COR-L47 (cell line): ENCODE data around the gene PDE9A.
"Not testable (repeated sequence)": the region's sequence is repeated elsewhere in the genome, so short reads cannot be mapped to it uniquely, and the experiment has no call there.

Experiments used
- DNase-seq: peaks from one replicate; lab custom pipeline; 2025; lab: John Stamatoyannopoulos, UW

Gene PDE9A

DNA sequence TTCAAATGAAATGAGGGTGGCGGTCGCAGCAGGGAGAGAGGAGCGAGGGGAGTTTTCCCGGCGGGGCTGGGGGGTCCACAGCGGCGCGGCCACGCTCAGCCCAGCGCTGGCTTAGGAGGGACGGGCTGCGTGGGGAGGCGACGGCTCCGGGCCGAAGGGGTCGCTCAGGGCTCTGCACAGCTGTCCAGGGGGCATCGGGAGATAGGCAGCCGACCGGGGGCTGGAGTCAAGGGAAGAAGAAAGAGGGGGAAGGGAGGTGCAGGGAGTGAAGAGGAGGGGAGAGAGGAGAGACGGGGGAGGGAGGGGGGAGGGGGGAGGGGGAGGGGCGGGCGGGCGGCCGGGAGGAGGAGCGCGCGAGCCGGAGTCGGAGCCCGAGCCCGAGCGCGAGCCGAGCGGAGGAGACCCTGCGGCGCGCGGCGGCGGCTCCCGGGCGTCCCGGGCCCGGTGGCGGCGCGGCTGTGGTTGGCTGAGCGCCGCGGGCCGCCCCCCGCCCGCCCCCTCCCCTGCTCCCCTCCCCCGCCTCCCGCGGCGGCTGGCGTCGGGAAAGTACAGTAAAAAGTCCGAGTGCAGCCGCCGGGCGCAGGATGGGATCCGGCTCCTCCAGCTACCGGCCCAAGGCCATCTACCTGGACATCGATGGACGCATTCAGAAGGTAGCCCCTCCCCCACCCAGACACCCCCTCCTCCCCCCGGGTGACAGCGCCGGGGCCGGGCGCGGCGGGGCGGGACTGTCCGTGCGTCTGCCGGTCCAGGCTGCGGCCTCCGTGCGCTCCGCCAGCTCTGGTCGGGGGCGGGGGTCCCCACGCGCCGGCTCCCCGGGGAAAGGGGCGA, at the start of gene PDE9A:
TSS of gene PDE9A (plus strand) at position 391 of the 831 bp plus-strand sequence. CDS start at position 585, 194 bp downstream.
- peak; percentile 63 for DNase-seq

- DNase-seq: no peak
Observed at GRCh38 chr21:42607102-42607501, 46.3 kb upstream of the PDE9A start.

DNA sequence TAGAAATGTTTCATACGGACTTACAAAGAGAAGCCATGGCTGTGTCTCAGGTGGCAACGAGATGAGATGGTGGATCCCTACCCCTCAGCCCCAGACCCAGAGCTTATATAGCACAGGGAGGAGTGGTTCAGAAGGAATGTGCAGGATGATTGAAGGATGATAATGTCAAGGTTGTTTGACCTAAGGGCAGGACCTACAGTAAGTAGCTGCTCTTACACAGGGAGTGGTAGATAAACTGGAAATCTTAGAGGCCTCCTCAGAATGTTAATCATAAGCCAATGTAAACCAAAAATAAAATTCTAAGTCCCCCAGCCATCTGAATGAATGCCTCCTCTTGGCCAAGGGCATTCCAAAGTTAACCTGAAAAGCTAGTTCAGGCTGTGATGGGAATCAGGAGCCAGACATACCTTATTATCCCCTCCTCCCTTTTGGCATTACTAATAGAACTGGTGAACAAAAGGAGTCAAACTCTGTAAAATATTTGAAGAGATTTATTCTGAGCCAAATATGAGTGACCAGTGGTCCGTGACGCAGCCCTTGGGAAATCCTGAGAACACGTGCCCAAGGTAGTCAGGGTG, 45.8 kb upstream of the PDE9A start:
- DNase-seq: no peak

DNA sequence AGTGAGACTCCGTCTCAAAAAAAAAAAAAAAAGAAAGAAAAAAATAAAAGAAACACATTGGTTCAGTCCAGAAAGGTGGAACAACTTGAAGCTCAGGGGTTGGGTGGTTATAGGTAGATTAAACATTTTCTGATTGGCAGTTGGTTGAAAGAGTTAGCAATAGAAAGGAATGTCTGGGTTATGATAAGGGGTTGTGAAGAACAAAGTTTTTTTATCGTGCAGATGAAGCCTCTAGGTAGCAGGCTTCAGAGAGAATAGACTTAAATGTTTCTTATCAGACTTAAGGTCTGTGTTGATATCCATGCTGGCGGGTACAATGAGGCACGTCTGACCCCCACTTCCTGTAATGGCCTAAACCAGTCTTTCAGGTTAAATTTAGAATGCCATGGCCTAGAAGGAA, 45.0 kb upstream of the PDE9A start:
- DNase-seq: no peak

- DNase-seq: no peak
Observed at GRCh38 chr21:42609811-42610210, 43.6 kb upstream of the PDE9A start.

DNA sequence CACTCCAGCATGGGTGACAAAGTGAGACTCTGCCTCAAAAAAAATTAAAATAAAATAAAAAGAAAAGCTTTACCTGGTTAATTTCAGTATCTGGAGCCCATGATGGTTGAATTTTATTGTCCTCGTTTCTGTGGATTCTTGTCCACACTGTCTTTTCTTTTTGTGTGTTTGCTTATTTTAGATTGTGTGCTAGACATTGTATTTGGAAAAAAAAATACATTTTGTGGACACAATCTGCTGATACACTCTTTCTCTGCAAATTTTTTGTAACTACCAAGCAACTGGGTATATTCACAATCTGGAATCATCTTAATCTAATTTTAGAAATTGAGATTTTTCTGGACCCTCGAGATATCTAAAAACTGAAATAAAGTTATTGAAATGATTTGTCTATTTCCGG, 41.6 kb upstream of the PDE9A start:
- no peak for DNase-seq

GRCh38 chr21:42612390-42612789, 41.0 kb upstream of the PDE9A start:
- DNase-seq: no peak

GRCh38 chr21:42613756-42614155, 39.7 kb upstream of the PDE9A start:
- DNase-seq: no peak

DNA sequence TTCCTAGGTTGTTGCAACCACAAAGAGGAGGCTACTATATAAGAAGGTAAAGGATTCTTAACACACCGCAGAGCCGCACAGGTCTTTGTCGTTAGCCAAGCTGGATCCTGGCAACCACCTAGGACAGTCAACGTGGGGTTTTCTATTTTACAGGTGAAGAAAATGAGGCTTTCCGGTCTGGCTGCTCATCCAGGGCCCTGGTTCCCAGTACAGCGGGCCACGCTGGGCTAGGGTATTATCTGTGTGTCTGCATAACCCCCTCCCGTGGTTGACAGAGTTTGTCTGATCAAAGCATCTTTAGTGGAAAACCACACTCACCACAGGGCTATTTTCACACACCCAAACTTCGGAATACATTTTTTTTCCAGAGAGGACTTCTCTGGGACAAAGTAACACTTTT, 39.0 kb upstream of the PDE9A start:
- DNase-seq: no peak

GRCh38 chr21:42614811-42615351, 38.5 kb upstream of the PDE9A start:
- no peak for DNase-seq

GRCh38 chr21:42615377-42615776, 38.0 kb upstream of the PDE9A start:
- DNase-seq: not testable (repeated sequence)

DNA sequence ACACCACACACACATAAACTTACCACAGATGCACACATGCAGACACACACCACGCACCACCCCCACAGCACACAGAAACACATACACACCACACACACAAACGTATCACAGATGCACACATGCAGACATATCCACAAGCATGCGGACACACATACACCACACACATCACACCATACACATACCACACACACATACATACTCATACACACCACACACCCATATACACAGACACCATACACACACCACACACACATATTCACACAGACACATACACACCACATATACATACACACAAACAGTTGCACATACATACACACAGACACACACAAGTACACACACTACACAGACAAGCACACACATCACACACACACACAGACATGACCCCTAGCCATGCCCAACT, 37.5 kb upstream of the PDE9A start:
- no peak for DNase-seq

DNA sequence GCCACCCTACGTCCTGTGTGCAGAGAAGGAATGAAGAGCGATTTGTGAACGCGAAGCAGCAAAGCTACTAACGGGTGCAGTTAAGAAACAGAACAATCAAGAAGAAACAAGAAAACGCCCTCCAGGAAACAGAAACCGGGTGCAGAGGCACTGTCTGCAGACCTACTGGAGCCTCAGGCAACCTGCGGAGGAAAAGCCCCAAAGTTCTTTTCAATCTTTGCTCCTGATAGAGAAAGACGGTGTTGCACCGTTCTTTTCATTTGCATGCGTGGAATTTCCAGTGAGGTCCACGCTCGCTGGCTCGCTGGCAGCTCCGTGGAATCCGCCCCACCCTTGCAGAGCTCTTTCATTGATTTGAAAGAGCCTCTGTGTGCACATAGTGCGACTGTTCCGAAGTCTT, 37.0 kb upstream of the PDE9A start:
- no peak for DNase-seq

- DNase-seq: no peak
Observed at GRCh38 chr21:42616941-42617340, 36.5 kb upstream of the PDE9A start.

DNA sequence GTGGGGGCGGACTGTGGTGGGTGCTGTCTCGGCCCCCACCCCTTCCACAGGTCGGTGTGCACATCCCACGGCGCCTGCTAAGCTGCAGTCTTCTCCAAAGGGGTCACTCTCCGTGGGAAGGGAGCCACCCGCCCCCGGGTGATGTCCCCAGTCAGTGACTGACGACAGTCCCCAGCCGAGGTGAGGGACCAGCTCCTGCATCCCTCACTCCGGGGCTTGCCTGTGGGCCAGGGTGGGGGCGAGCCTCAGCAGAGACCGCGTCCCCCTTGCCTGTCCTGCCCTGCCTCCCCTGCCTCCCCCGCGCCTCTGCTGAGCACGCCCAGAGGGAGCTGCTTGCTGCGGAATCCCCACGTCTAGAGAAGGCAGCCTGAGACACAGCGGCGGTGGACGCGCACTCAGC, 35.9 kb upstream of the PDE9A start:
- DNase-seq: no peak

DNA sequence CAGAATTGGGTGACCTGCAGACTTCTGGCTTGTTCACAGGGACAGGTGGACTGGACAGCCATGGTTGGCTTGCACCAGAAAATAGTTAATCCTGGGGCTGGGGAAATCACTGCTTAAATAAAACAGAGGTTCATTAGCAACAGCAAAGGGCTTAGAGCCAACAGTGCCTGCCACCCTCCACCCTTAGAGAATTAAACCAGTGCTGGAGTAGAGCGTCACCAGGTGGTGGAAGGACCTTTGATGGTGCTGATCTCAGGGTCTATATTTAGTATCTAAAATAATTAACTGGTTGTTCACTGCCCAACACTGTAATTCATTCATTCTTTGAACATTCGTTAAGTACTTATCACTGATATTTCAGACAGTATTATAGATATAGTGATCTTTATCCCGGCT, 34.7 kb upstream of the PDE9A start:
- peak; percentile 53 for DNase-seq

DNA sequence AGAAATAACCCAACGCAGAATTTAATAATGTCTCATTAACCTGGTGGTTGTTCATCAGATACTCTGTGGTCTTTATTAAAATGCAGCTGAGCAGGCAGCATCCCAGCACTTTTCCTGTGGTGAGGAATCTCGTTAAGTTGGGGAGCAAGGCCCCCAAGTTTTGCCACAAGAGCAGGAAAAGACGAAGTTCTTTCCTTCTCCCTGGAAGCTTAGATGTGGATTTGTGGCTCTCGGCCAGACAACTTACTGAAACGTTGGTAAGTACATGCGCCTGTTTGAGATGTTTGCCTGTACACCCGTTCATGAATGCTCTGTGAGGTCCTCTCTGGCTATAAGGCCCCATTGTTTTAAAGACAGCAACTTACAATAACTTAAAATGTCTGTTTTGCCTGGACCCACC, 34.3 kb upstream of the PDE9A start:
- no peak for DNase-seq

DNA sequence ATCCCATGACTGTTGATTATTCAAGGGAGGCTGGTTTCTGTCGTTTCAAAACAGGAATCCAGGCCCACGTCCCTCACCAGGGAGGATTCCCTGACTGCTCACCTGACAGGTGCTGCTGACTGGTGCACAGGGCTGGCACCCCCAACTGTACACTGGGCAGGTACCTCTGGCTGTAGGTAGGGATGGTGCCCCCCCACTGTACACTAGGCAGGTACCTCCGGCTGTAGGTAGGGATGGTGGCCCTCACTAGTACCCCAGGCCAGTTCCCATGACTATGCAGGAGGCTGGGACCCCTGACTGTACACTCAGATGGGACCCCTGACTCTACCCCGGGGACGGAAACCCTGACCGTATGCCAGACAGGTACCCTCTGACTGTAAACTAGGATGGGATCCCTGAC, 33.6 kb upstream of the PDE9A start:
- no peak for DNase-seq

GRCh38 chr21:42621166-42621818, 32.1 kb upstream of the PDE9A start:
- DNase-seq: no peak

GRCh38 chr21:42621819-42622177, 31.6 kb upstream of the PDE9A start:
- no peak for DNase-seq

DNA sequence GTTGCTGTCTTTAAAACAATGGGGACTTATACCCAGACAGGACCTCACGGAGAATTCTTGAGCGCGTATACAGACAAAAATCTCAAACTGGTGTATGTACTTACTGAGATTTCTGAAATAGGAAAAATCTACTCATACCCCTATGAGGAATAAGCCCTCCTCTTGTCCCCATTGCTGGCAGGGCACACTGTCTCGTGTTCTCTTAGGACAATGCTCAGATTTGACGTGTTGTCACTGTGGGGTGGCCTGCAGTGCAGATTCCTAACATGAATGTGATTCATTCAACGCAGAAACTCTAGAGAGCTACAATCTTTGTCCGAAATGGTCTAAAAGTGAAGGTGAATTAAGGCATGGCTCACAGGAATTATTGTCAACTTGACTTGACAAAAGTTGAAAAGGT, 31.1 kb upstream of the PDE9A start:
- DNase-seq: no peak

DNA sequence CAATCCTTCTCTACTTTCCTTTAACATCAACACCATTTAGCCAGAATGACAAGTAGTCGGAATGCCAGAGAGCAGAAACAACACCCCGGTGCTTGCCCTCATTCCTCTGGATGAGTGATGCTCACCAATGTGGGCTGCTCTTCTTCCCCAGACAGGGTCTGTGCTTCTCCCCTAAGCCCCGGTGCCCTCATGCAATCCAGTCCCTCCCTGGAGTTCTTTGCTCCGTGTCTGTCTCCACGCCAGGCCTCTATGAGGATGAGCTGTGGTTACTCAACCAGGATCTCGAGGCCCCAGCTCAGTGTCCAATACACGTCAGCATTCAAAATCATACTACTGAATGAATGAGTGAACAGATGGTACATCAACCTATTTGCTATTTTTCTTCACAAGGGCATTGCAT, 29.7 kb upstream of the PDE9A start:
- DNase-seq: no peak
